Measurements from ENCODE around the gene TSPAN19. TPM values are rescaled to one million over a fixed set of nuclear protein-coding genes. Genes with fewer than 3 reads are reported as not detected.

Gene TSPAN19
- total RNA-seq, 1 experiment from 2014 or later = not detected

- Histone ChIP-seq H2BK15ac (ENCODE audit: low read depth, low read length) (no peak overlapping the region), H2BK20ac (ENCODE audit: low read depth, low read length, poor library complexity, severe bottlenecking) (no peak overlapping the region), H3K4ac (ENCODE audit: low read depth, low read length) (no peak overlapping the region), H3K18ac (ENCODE audit: insufficient read length, low read depth, low read length) (no peak overlapping the region), H4K20me1 (ENCODE audit: control insufficient read depth, insufficient read depth, insufficient read length) (no peaks in the 10 kb centered on the region), H3K23me2 (ENCODE audit: insufficient read length, low read depth, low read length, poor library complexity, severe bottlenecking) (no peaks in the 10 kb centered on the region), H3K56ac (ENCODE audit: insufficient read length, low read depth, low read length) (no peak overlapping the region), H3T11ph (ENCODE audit: low read length) (no peak overlapping the region), H2BK5ac (ENCODE audit: insufficient read length, low read length) (no peak overlapping the region), H3K4me1 (ENCODE audit: insufficient read depth, low read length) (no peaks in the 10 kb centered on the region), H3K27ac (ENCODE audit: insufficient read length, low read depth, low read length) (no peak overlapping the region), H4K91ac (ENCODE audit: insufficient read length, low read depth, low read length) (no peak overlapping the region), H3K9me3 (ENCODE audit: control insufficient read depth, low read depth, low read length) (no peaks in the 10 kb centered on the region), H3K4me2 (ENCODE audit: insufficient read depth, insufficient read length, low read length) (no peak overlapping the region), H4K8ac (replicated peaks; ENCODE audit: insufficient read length, low read depth, low read length) (no peak overlapping the region), H2BK12ac (ENCODE audit: insufficient read length, low read depth, low read length) (no peak overlapping the region), H2AFZ (ENCODE audit: low read length) (no peak overlapping the region), H3K79me1 (ENCODE audit: insufficient read depth, low read depth, low read length, poor library complexity, severe bottlenecking) (no peaks in the 10 kb centered on the region), H2AK5ac (ENCODE audit: insufficient read length, low read length) (no peak overlapping the region), H3K27me3 (ENCODE audit: insufficient read depth, low read length) (no peaks in the 10 kb centered on the region), H3K9ac (ENCODE audit: extremely low read depth, insufficient read length, low read length) (no peak overlapping the region), H2BK120ac (ENCODE audit: low read depth, low read length, poor library complexity, severe bottlenecking) (no peak overlapping the region), H4K5ac (ENCODE audit: insufficient read length, low read depth, low read length) (no peak overlapping the region), H3K23ac (ENCODE audit: insufficient read length, low read depth, low read length) (no peak overlapping the region), H3K14ac (ENCODE audit: insufficient read depth, low read length) (no peak overlapping the region), H3K79me2 (ENCODE audit: insufficient read depth, low read length) (no peaks in the 10 kb centered on the region)
- Mint-ChIP-seq H3K27me3 (ENCODE audit: low read depth) (no peaks in the 10 kb centered on the region), H3K4me3 (no peak overlapping the region), H3K27ac (no peak overlapping the region), H3K9me3 (no peaks in the 10 kb centered on the region), H3K36me3 (ENCODE audit: insufficient read depth in 1 of 3, low read depth in 3 of 3) (no peaks in the 10 kb centered on the region), H3K4me1 (peaks cover 1 to 5% of the 10 kb centered on the region in 2 experiments)
- no peak for DNase-seq
- TF ChIP-seq, protein P1, sequence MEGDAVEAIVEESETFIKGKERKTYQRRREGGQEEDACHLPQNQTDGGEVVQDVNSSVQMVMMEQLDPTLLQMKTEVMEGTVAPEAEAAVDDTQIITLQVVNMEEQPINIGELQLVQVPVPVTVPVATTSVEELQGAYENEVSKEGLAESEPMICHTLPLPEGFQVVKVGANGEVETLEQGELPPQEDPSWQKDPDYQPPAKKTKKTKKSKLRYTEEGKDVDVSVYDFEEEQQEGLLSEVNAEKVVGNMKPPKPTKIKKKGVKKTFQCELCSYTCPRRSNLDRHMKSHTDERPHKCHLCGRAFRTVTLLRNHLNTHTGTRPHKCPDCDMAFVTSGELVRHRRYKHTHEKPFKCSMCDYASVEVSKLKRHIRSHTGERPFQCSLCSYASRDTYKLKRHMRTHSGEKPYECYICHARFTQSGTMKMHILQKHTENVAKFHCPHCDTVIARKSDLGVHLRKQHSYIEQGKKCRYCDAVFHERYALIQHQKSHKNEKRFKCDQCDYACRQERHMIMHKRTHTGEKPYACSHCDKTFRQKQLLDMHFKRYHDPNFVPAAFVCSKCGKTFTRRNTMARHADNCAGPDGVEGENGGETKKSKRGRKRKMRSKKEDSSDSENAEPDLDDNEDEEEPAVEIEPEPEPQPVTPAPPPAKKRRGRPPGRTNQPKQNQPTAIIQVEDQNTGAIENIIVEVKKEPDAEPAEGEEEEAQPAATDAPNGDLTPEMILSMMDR (conservative IDR thresholded peaks at IDR 0.05) = no peak
Measured at GRCh38 chr12:85017618-85018017, 18.5 kb downstream of the TSPAN19 start.
